GM23338 (cell line): ENCODE data around the gene ZNF555. TPM values are rescaled to one million over a fixed set of nuclear protein-coding genes. Genes with fewer than 3 reads are reported as not detected.

Source experiments
- ATAC-seq: fragments of 200-7000 bp; cut with Tn5 transposase; 3 replicates; pipeline ENCODE4 v1.9.1; 2020
- DNase-seq: peaks from one replicate; pipeline ENCODE4 v3.0.0-alpha.2; 2015; ENCODE audit warnings: low spot score
- H2AFZ ChIP-seq: fragments of 200-600 bp; sonication (generic); 2 replicates; pipeline ENCODE4 v1.8.0; 2016; ENCODE audit warnings: antibody characterized with exemption, mild to moderate bottlenecking, moderate library complexity
- H3F3A ChIP-seq: fragments of 200-600 bp; sonication (generic); replicated peaks from 2 replicates; pipeline ENCODE4 v1.8.0; 2017; ENCODE audit warnings: antibody characterized with exemption, mixed run types, low read depth
- H3K27ac ChIP-seq: fragments of 200-600 bp; sonication (generic); 2 replicates; pipeline ENCODE4 v1.6.1; 2016; ENCODE audit warnings: low read depth
- H3K27me3 ChIP-seq: fragments of 200-600 bp; sonication (generic); 2 replicates; pipeline ENCODE4 v1.8.0; 2016; ENCODE audit warnings: mild to moderate bottlenecking, mixed run types, moderate library complexity; ENCODE audit not compliant: insufficient read depth
- H3K36me3 ChIP-seq: fragments of 200-600 bp; sonication (generic); 2 replicates; pipeline ENCODE4 v1.8.0; 2016; ENCODE audit warnings: mild to moderate bottlenecking; ENCODE audit not compliant: insufficient read depth
- H3K4me1 ChIP-seq: fragments of 200-600 bp; sonication (generic); 2 replicates; pipeline ENCODE4 v1.8.0; 2016; ENCODE audit warnings: mild to moderate bottlenecking, moderate library complexity; ENCODE audit not compliant: insufficient read depth
- H3K4me2 ChIP-seq: fragments of 200-600 bp; sonication (generic); 2 replicates; pipeline ENCODE4 v1.7.1; 2017; ENCODE audit warnings: mixed run types
- H3K4me3 ChIP-seq: fragments of 200-600 bp; sonication (generic); 2 replicates; pipeline ENCODE4 v1.6.1; 2016; ENCODE audit warnings: mixed run types
- H3K79me2 ChIP-seq: fragments of 200-600 bp; sonication (generic); replicated peaks from 2 replicates; pipeline ENCODE4 v1.8.0; 2017; ENCODE audit warnings: mild to moderate bottlenecking; ENCODE audit not compliant: insufficient read depth
- H3K9me2 ChIP-seq: fragments of 200-600 bp; sonication (generic); 2 replicates; pipeline ENCODE4 v1.8.0; 2017; ENCODE audit not compliant: insufficient read depth
- H4K20me1 ChIP-seq: fragments of 200-600 bp; sonication (generic); replicated peaks from 2 replicates; pipeline ENCODE4 v1.8.0; 2017; ENCODE audit warnings: mild to moderate bottlenecking; ENCODE audit not compliant: insufficient read depth
- H3K27ac Mint-ChIP-seq: 2 replicates; pipeline ENCODE4 v1.8.0; 2020; ENCODE audit warnings: inconsistent platforms, mild to moderate bottlenecking, moderate library complexity, mixed read lengths
- H3K27me3 Mint-ChIP-seq: 3 replicates; pipeline ENCODE4 v1.8.0; 2022; ENCODE audit warnings: low read depth, mild to moderate bottlenecking, moderate library complexity, mixed read lengths, inconsistent platforms; ENCODE audit not compliant: insufficient read depth, poor library complexity
- H3K36me3 Mint-ChIP-seq: 3 replicates; pipeline ENCODE4 v1.8.0; 2021; ENCODE audit warnings: low read depth, mild to moderate bottlenecking, inconsistent platforms, moderate library complexity, mixed read lengths
- H3K4me1 Mint-ChIP-seq: 3 replicates; pipeline ENCODE4 v1.8.0; 2020; ENCODE audit warnings: mild to moderate bottlenecking, inconsistent platforms, mixed read lengths
- H3K4me3 Mint-ChIP-seq: 3 replicates; pipeline ENCODE4 v1.8.0; 2021; ENCODE audit warnings: moderate library complexity, mild to moderate bottlenecking, inconsistent platforms, mixed read lengths
- H3K9me3 Mint-ChIP-seq: 3 replicates; pipeline ENCODE4 v1.8.0; 2020; ENCODE audit warnings: moderate library complexity, mild to moderate bottlenecking, inconsistent platforms, mixed read lengths
- CREB1 ChIP-seq: fragments of 250-450 bp; sonication (Bioruptor Pico); IDR thresholded peaks from 2 replicates; pipeline ENCODE4 v1.5.0; 2020; ENCODE audit warnings: low read depth, mild to moderate bottlenecking, moderate library complexity
- EZH2phosphoT487 ChIP-seq: fragments of 200-600 bp; sonication (generic); IDR thresholded peaks from one replicate; pipeline ENCODE4 v1.8.1; 2018; ENCODE audit warnings: antibody characterized with exemption; ENCODE audit not compliant: unreplicated experiment
- ZNF462 ChIP-seq: fragments of 250-450 bp; sonication (Bioruptor Pico); IDR thresholded peaks from 2 replicates; pipeline ENCODE4 v1.5.0; 2020; ENCODE audit warnings: mild to moderate bottlenecking, moderate library complexity
- polyA plus RNA-seq: library from polyadenylated mRNA; unstranded; fragments of >200 nt; fragmentation: Nextera tagmentation; extraction: Ambion mirVana; gene quantifications from 2 replicates; pipeline ENCODE4 v1.2.1, GENCODE V29; 2016
- total RNA-seq: library from RNA; depleted of rRNA; stranded (reverse); fragments of >200 nt; shearing (Covaris generic); gene quantifications from 2 replicates; pipeline ENCODE4 v1.2.3, GENCODE V29; 2014

The ZNF555 gene
- total and polyA plus RNA-seq, 2 experiments from 2014 or later, result 3.5 to 7.5 TPM

- H3K9me3 Mint-ChIP-seq, result peaks cover 79% of the 10 kb centered on the region
- H3K4me2 ChIP-seq, result no peak overlapping the region
- no peak overlapping the region for H2AFZ ChIP-seq
- H3K27me3 ChIP-seq, result peaks cover 3% of the 10 kb centered on the region; the same call in 1 of the 2 replicates
- H3K36me3 ChIP-seq, result peaks cover 26% of the 10 kb centered on the region
- no peak overlapping the region for H3K4me3 Mint-ChIP-seq
- no peaks in the 10 kb centered on the region for H3F3A ChIP-seq
- peaks cover 75% of the 10 kb centered on the region for H3K36me3 Mint-ChIP-seq
- H3K4me1 ChIP-seq, result peaks cover under 1% of the 10 kb centered on the region; the same call in 1 of the 2 replicates
- no peaks in the 10 kb centered on the region for H3K9me2 ChIP-seq
- ATAC-seq (no peak), DNase-seq (no peak)
- no peak overlapping the region for H3K27ac Mint-ChIP-seq
- H3K79me2 ChIP-seq, result peaks cover 22% of the 10 kb centered on the region
- peaks cover 4% of the 10 kb centered on the region for H3K27me3 Mint-ChIP-seq
- H4K20me1 ChIP-seq, result no peaks in the 10 kb centered on the region; the same call in 1 of the 2 replicates
- peaks cover under 1% of the 10 kb centered on the region; the same call in 2 of the 3 replicates for H3K4me1 Mint-ChIP-seq
- H3K4me3 ChIP-seq, result no peak overlapping the region
- H3K27ac ChIP-seq, result no peak overlapping the region
- TF ChIP-seq ZNF462 (no peak), CREB1 (no peak)
These were observed 6.2 kb downstream of the ZNF555 start for GRCh38 chr19:2847507-2847906.

GRCh38 chr19:2848616-2849015 is 7.3 kb downstream of the ZNF555 start:
- H3K36me3 ChIP-seq, result peaks cover 37% of the 10 kb centered on the region
- H3K4me3 ChIP-seq, result no peak overlapping the region
- ATAC-seq (no peak), DNase-seq (no peak)
- TF ChIP-seq EZH2phosphoT487, result no peak
- no peak for TF ChIP-seq ZNF462
- Mint-ChIP-seq H3K27me3 (no peaks in the 10 kb centered on the region), H3K27ac (no peak overlapping the region), H3K36me3 (peaks cover 83% of the 10 kb centered on the region), H3K9me3 (peaks cover 86% of the 10 kb centered on the region), H3K4me1 (no peaks in the 10 kb centered on the region), H3K4me3 (no peak overlapping the region)
- no peak overlapping the region for H2AFZ ChIP-seq
- no peak overlapping the region for H3K4me2 ChIP-seq
- H3K27me3 ChIP-seq, result no peaks in the 10 kb centered on the region
- H3K79me2 ChIP-seq, result peaks cover 13% of the 10 kb centered on the region
- H4K20me1 ChIP-seq, result no peaks in the 10 kb centered on the region; the same call in 1 of the 2 replicates
- no peak overlapping the region for H3K27ac ChIP-seq
- H3F3A ChIP-seq, result no peaks in the 10 kb centered on the region
- no peaks in the 10 kb centered on the region for H3K4me1 ChIP-seq
- no peaks in the 10 kb centered on the region for H3K9me2 ChIP-seq
